Measurements from ENCODE around the gene PLEKHA7.

DNA sequence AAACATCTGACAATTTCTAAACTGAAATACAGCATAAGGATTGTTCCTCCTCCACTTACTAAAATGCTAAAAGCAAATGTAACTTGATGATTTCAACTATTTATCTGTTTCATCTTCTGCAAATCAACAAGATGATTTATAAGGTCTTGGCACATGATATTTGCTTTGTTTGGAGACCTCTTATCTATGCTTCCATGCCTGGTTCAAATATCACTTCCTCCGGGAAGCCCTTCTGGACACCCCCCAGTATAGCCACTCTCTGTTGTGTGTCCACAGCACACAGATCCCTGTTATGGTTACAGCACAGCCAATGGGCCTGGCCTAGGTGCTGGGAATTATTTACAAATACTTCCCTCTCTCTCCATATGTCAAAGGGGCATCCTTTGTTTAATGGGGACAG lies 160.9 kb downstream of the PLEKHA7 start:
- TF ChIP-seq, protein P1, sequence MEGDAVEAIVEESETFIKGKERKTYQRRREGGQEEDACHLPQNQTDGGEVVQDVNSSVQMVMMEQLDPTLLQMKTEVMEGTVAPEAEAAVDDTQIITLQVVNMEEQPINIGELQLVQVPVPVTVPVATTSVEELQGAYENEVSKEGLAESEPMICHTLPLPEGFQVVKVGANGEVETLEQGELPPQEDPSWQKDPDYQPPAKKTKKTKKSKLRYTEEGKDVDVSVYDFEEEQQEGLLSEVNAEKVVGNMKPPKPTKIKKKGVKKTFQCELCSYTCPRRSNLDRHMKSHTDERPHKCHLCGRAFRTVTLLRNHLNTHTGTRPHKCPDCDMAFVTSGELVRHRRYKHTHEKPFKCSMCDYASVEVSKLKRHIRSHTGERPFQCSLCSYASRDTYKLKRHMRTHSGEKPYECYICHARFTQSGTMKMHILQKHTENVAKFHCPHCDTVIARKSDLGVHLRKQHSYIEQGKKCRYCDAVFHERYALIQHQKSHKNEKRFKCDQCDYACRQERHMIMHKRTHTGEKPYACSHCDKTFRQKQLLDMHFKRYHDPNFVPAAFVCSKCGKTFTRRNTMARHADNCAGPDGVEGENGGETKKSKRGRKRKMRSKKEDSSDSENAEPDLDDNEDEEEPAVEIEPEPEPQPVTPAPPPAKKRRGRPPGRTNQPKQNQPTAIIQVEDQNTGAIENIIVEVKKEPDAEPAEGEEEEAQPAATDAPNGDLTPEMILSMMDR (IDR thresholded peaks at IDR 0.05; ENCODE audit: insufficient read depth, low read length): no peak
- TF ChIP-seq POLR2AphosphoS5 (IDR thresholded peaks at IDR 0.05; ENCODE audit: low read depth): no peak
- TF ChIP-seq, protein P2, sequence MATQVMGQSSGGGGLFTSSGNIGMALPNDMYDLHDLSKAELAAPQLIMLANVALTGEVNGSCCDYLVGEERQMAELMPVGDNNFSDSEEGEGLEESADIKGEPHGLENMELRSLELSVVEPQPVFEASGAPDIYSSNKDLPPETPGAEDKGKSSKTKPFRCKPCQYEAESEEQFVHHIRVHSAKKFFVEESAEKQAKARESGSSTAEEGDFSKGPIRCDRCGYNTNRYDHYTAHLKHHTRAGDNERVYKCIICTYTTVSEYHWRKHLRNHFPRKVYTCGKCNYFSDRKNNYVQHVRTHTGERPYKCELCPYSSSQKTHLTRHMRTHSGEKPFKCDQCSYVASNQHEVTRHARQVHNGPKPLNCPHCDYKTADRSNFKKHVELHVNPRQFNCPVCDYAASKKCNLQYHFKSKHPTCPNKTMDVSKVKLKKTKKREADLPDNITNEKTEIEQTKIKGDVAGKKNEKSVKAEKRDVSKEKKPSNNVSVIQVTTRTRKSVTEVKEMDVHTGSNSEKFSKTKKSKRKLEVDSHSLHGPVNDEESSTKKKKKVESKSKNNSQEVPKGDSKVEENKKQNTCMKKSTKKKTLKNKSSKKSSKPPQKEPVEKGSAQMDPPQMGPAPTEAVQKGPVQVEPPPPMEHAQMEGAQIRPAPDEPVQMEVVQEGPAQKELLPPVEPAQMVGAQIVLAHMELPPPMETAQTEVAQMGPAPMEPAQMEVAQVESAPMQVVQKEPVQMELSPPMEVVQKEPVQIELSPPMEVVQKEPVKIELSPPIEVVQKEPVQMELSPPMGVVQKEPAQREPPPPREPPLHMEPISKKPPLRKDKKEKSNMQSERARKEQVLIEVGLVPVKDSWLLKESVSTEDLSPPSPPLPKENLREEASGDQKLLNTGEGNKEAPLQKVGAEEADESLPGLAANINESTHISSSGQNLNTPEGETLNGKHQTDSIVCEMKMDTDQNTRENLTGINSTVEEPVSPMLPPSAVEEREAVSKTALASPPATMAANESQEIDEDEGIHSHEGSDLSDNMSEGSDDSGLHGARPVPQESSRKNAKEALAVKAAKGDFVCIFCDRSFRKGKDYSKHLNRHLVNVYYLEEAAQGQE (IDR thresholded peaks at IDR 0.05; ENCODE audit: insufficient replicate concordance, low read depth): no peak
